Measurements from ENCODE around the gene PCDHA5.
"Not testable (repeated sequence)": the region's sequence is repeated elsewhere in the genome, so short reads cannot be mapped to it uniquely, and the experiment has no call there.

Gene PCDHA5

DNA sequence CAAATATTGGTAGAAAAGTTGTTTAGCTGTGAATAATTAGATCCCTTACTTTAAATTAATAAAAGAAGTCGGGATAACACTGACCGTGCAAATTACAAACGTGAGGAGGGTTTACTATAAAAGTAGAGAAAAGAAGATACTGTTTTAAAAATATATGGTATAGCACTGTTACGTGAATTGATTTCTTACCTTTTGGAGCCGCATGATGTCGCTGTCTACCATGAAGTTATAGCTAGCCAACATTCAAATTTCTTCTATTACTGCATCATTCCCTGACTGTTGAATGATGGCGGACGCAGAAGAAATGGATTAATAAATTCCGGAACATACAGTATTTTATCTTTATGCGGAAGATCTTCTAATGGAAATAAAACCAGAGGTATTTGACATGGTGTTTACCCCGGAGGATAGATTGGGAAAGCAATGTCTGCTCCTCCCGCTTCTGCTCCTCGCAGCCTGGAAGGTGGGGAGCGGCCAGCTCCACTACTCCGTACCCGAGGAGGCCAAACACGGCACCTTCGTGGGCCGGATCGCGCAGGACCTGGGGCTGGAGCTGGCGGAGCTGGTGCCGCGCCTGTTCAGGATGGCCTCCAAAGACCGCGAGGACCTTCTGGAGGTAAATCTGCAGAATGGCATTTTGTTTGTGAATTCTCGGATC lies 6.4 kb downstream of the PCDHA5 start, which contains the start of gene PCDHA6:
Gene PCDHA6, plus strand, starts transcription at position 257 of the 658 bp plus-strand sequence. Its CDS starts 132 bp downstream, at position 389.
- DNase-seq: no peak

DNA sequence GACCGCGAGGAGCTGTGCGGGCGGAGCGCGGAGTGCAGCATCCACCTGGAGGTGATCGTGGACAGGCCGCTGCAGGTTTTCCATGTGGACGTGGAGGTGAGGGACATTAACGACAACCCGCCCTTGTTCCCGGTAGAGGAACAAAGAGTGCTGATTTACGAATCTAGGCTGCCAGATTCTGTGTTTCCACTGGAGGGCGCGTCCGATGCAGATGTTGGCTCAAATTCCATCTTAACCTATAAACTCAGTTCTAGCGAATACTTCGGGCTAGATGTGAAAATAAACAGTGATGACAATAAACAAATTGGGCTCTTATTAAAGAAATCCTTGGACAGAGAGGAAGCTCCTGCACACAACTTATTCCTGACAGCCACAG lies 6.9 kb downstream of the PCDHA5 start:
- no peak for DNase-seq

DNA sequence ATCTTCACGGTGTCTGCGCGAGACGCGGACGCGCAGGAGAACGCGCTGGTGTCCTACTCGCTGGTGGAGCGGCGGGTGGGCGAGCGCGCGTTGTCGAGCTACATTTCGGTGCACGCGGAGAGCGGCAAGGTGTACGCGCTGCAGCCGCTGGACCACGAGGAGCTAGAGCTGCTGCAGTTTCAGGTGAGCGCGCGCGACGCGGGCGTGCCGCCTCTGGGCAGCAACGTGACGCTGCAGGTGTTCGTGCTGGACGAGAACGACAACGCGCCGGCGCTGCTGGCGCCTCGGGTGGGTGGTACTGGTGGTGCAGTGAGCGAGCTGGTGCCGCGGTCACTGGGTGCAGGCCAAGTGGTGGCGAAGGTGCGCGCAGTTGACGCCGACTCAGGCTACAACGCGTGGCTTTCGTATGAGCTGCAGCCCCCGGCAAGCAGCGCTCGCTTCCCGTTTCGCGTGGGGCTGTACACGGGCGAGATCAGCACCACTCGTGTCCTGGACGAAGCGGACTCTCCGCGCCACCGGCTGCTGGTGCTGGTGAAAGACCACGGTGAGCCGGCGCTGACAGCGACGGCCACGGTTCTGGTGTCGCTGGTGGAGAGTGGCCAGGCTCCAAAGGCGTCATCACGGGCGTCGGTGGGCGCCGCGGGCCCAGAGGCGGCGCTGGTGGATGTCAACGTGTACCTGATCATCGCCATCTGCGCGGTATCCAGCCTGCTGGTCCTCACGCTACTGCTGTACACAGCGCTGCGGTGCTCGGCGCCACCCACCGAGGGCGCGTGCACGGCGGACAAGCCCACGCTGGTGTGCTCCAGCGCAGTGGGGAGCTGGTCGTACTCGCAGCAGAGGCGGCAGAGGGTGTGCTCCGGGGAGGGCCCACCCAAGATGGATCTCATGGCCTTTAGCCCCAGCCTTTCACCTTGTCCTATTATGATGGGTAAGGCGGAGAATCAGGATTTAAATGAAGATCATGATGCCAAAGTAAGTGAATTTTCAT lies 8.4 kb downstream of the PCDHA5 start:
- DNase-seq: not testable (repeated sequence)

DNA sequence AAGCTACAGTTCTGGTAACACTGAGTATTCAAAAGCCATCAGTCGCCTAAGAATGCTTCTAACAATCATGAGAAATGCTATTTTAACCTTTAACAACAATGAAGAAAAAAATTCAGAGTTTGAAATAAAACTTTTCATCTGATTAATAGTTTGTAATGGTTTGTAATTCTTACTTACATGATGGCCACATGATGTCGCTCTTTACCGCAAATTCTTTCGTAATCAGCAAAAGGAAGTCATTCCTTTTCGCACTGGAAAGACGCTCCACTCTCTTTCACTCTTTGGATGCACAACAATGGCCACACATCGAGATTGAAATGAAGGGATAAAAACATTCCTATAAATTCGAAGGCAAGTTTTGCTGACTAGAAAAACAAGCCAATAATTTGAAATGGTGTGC lies 12.6 kb downstream of the PCDHA5 start, which contains the start of gene PCDHA7:
Gene PCDHA7, plus strand, starts transcription at position 277 of the 400 bp plus-strand sequence. Its CDS starts 115 bp downstream, at position 392.
- DNase-seq: peak; percentile 9

DNA sequence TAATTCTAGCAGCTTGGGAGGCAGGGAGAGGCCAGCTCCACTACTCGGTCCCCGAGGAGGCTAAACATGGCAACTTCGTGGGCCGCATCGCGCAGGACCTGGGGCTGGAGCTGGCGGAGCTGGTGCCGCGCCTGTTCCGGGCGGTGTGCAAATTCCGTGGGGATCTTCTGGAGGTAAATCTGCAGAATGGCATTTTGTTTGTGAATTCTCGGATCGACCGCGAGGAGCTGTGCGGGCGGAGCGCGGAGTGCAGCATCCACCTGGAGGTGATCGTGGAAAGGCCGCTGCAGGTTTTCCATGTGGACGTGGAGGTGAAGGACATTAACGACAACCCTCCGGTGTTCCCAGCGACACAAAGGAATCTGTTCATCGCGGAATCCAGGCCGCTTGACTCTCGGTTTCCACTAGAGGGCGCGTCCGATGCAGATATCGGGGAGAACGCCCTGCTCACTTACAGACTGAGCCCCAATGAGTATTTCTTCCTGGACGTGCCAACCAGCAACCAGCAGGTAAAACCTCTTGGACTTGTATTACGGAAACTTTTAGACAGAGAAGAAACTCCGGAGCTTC lies 13.1 kb downstream of the PCDHA5 start:
- DNase-seq: not testable (repeated sequence)

DNA sequence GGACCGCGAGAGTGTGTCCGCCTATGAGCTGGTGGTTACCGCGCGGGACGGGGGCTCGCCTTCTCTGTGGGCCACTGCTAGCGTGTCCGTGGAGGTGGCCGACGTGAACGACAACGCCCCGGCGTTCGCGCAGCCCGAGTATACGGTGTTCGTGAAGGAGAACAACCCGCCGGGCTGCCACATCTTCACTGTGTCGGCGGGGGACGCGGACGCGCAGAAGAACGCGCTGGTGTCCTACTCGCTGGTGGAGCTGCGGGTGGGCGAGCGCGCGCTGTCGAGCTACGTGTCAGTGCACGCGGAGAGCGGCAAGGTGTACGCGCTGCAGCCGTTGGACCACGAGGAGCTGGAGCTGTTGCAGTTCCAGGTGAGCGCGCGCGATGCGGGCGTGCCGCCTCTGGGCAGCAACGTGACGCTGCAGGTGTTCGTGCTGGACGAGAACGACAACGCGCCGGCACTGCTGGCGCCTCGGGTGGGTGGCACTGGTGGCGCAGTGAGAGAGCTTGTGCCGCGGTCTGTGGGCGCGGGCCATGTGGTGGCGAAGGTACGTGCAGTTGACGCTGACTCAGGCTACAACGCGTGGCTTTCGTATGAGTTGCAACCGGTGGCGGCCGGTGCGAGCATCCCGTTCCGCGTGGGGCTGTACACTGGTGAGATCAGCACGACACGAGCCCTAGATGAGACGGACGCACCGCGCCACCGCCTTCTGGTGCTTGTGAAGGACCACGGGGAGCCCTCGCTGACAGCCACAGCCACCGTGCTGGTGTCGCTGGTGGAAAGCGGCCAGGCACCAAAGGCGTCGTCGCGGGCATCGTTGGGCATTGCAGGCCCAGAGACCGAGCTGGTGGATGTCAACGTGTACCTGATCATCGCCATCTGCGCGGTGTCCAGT lies 14.5 kb downstream of the PCDHA5 start:
- DNase-seq: no peak

DNA sequence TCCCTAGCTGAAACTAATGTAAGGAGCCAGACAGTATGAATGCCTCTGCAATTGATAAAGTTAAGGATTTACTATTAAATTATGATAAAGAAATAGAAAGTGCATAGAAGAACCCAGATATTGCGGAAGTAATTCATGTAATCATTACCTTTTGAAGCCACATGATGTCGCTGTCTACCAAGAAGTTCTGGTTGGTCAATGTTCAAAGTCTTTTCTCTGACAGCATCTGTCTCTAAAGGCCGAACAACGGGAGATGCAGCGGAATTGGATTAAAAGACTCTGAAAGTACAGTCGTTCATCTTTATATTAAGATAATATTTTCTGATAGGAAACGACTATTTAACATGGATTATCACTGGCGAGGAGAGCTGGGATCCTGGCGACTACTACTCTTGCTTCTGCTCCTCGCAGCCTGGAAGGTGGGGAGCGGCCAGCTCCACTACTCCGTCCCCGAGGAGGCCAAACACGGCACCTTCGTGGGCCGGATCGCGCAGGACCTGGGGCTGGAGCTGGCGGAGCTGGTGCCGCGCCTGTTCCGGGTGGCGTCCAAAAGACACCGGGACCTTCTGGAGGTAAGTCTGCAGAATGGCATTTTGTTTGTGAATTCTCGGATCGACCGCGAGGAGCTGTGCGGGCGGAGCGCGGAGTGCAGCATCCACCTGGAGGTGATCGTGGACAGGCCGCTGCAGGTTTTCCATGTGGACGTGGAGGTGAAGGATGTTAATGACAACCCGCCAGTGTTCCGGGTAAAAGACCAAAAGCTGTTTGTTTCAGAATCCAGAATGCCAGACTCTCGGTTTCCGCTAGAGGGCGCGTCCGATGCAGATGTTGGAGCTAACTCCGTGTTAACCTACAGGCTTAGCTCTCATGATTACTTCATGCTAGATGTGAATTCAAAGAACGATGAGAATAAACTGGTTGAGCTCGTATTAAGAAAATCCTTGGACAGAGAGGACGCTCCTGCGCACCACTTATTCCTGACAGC lies 19.9 kb downstream of the PCDHA5 start, which contains the start of gene PCDHA8:
Gene PCDHA8, plus strand, starts transcription at position 210 of the 985 bp plus-strand sequence. Its CDS starts 135 bp downstream, at position 345.
- DNase-seq: no peak

DNA sequence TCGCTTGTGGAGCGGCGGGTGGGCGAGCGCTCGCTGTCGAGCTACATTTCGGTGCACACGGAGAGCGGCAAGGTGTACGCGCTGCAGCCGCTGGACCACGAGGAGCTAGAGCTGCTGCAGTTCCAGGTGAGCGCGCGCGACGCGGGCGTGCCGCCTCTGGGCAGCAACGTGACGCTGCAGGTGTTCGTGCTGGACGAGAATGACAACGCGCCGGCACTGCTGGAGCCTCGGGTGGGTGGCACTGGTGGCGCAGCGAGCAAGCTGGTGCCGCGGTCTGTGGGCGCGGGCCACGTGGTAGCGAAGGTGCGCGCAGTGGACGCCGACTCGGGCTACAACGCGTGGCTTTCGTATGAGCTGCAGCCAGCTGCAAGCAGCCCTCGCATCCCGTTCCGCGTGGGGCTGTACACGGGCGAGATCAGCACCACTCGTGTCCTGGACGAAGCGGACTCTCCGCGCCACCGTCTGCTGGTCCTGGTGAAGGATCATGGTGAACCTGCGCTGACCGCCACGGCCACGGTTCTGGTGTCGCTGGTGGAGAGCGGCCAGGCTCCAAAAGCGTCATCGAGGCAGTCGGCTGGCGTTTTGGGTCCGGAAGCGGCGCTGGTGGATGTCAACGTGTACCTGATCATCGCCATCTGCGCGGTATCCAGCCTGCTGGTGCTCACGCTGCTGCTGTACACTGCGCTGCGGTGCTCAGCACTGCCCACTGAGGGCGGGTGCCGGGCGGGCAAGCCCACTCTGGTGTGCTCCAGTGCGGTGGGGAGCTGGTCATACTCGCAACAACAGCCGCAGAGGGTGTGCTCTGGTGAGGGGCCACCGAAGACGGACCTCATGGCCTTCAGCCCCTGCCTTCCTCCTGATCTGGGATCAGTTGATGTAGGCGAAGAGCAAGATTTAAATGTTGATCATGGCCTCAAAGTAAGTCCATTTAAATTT lies 21.7 kb downstream of the PCDHA5 start:
- no peak for DNase-seq

DNA sequence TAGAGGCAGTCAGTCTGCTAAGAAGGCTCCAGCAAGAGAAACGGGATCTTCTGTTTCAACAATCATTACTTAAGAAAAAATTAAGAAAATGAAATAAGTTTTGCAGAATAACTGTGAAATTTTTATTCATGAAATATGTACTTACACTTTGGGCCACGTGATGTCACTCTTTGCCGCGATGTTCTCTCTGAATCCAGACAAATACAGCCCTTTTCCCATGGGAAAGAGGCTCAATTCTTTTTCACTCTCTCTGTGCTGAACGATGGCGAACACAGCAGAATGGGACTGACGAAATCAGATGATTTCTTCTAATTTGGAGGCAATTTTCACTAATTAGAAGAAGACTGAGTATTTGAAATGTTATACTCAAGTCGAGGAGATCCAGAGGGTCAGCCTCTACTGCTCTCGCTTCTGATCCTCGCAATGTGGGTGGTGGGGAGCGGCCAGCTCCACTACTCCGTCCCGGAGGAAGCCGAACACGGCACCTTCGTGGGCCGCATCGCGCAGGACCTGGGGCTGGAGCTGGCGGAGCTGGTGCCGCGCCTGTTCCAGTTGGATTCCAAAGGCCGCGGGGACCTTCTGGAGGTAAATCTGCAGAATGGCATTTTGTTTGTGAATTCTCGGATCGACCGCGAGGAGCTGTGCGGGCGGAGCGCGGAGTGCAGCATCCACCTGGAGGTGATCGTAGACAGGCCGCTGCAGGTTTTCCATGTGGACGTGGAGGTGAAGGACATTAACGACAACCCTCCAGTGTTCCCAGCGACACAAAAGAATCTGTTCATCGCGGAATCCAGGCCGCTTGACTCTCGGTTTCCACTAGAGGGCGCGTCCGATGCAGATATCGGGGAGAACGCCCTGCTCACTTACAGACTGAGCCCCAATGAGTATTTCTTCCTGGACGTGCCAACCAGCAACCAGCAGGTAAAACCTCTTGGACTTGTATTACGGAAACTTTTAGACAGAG lies 27.0 kb downstream of the PCDHA5 start, which contains the start of gene PCDHA9:
Gene PCDHA9, plus strand, starts transcription at position 244 of the 964 bp plus-strand sequence. Its CDS starts 114 bp downstream, at position 358.
- DNase-seq: not testable (repeated sequence)

DNA sequence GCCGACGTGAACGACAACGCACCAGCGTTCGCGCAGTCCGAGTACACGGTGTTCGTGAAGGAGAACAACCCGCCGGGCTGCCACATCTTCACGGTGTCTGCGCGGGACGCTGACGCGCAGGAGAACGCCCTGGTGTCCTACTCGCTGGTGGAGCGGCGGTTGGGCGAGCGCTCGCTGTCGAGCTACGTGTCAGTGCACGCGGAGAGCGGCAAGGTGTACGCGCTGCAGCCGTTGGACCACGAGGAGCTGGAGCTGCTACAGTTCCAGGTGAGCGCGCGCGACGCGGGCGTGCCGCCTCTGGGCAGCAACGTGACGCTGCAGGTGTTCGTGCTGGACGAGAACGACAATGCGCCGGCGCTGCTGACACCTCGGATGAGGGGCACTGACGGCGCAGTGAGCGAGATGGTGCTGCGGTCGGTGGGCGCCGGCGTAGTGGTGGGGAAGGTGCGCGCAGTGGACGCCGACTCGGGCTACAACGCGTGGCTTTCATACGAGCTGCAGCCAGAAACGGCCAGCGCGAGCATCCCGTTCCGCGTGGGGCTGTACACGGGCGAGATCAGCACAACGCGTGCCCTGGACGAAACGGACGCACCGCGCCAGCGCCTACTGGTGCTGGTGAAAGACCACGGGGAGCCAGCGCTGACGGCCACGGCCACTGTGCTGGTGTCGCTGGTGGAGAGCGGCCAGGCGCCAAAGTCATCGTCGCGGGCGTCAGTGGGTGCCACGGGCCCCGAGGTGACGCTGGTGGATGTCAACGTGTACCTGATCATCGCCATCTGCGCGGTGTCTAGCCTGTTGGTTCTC lies 28.6 kb downstream of the PCDHA5 start:
- DNase-seq: not testable (repeated sequence)

DNA sequence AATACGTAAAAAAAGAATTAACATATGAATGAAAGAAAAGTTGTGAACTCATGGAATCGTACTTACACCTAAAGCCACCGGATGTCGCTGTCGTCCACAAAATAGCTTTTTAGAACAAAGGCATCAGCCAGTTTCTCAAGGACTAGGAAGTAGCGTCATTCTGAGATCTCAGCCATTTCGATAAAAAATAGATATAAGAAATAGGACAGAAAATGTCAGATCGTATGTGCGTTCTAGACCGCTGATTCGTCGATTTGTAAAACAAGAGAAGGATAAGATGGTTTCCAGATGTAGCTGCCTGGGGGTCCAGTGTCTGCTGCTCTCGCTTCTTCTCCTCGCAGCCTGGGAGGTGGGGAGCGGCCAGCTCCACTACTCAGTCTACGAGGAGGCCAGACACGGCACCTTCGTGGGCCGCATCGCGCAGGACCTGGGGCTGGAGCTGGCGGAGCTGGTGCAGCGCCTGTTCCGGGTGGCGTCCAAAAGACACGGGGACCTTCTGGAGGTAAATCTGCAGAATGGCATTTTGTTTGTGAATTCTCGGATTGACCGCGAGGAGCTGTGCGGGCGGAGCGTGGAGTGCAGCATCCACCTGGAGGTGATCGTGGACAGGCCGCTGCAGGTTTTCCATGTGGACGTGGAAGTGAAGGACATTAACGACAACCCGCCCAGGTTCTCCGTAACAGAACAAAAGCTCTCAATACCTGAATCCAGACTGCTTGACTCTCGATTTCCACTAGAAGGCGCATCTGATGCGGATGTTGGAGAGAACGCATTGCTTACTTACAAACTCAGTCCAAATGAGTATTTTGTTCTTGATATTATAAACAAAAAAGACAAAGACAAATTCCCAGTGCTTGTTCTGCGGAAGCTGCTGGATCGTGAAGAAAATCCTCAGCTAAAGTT lies 34.6 kb downstream of the PCDHA5 start, which contains the start of gene PCDHA10:
Gene PCDHA10, plus strand, starts transcription at position 126 of the 903 bp plus-strand sequence. Its CDS starts 152 bp downstream, at position 278.
- DNase-seq: no peak

DNA sequence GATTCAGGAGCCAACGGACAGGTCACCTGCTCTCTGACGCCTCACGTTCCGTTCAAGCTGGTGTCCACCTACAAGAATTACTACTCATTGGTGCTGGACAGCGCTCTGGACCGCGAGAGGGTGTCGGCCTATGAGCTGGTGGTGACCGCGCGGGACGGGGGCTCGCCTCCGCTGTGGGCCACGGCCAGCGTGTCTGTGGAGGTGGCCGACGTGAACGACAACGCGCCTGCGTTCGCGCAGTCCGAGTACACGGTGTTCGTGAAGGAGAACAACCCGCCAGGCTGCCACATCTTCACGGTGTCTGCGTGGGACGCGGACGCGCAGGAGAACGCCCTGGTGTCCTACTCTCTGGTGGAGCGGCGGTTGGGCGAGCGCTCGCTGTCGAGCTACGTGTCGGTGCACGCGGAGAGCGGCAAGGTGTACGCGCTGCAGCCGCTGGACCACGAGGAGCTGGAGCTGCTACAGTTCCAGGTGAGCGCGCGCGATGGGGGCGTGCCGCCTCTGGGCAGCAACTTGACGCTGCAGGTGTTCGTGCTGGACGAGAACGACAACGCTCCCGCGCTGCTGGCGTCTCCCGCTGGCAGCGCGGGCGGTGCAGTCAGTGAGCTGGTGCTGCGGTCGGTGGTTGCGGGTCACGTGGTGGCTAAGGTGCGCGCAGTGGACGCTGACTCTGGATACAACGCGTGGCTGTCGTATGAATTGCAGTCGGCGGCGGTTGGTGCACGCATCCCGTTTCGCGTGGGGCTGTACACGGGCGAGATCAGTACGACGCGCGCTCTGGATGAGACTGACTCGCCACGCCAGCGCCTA lies 36.0 kb downstream of the PCDHA5 start:
- no peak for DNase-seq

DNA sequence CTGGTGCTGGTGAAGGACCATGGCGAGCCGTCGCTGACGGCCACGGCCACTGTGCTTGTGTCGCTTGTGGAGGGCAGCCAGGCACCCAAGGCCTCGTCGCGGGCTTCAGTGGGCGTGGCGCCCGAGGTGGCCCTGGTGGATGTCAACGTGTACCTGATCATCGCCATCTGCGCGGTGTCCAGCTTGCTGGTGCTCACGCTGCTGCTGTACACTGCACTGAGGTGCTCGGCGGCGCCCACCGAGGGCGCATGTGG lies 36.5 kb downstream of the PCDHA5 start:
- DNase-seq: no peak

DNA sequence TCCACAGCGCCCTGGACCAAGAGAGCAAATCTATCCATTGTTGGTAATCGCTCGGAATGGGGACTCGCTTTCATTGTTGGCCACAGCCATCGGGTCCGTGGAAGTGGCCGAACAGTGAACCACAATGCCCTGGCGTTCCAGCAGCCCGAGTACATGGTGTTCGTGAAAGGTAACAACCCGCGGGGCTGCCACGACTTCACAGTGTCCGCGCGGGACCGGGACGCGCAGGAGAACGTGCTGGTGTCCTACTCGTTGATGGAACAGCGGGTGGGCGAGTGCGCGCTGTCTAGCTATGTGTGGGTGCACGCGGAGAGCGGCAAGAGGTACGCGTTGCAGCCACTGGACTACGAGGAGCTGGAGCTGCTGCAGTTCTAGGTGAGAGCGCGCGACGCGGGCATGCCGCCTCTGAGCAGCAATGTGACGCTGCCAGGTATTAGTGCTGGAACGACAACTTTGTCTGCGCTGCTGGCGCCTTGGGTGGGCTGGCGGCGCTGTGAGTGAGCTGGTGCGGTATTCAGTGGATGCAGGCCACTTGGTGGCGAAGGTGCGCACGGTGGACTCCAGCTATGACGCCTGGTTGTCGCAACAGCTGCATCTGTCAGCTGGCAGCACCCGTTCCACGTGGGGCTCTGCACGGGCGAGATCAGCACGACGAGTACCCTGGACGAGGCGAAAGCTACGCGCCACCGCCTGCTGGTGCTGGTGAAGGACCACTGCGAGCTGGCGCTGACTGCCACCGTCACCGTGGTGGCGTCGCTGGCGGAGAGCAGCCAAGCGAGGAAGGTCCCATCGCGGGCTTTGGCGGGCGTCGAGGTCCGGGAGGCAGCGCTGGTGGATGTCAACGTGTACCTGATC lies 41.3 kb downstream of the PCDHA5 start:
- DNase-seq: no peak

Measured in fibroblast of skin of right quadriceps (primary cell).